Breast epithelium (tissue), 4 donors: ENCODE results near the gene SLC5A10. TPM values are rescaled to one million over a fixed set of nuclear protein-coding genes. Genes with fewer than 3 reads are reported as not detected.

Experiments
- DNase-seq, 2 donors: peaks; one replicate each; pipeline ENCODE4 v3.0.0-alpha.2; 2019; ENCODE audit warnings: low spot score in 2 of 2
- H3K27ac ChIP-seq, 2 donors: fragments of 200-600 bp; sonication (generic) in 1 of 2; one replicate each; pipeline ENCODE4 v1.5.1; 2016 to 2019; ENCODE audit warnings: mild to moderate bottlenecking in 1 of 2
- H3K27me3 ChIP-seq, 2 donors: fragments of 200-600 bp; sonication (generic) in 1 of 2; one replicate each; pipeline versions ENCODE4 v1.5.1 to v1.6.0; 2017 to 2019; ENCODE audit warnings: control low read depth in 1 of 2, mild to moderate bottlenecking in 1 of 2
- H3K36me3 ChIP-seq: fragments of 200-600 bp; one replicate; pipeline ENCODE4 v1.5.1; 2019
- H3K4me1 ChIP-seq, 2 donors: fragments of 200-600 bp; sonication (generic); one replicate each; pipeline ENCODE4 v1.5.1; 2016 to 2019; ENCODE audit warnings: control low read depth in 1 of 2
- H3K4me3 ChIP-seq, 3 donors: fragments of 200-600 bp; sonication (generic); 1 replicate in 2 of 3; 2 replicates in 1 of 3; pipeline ENCODE4 v1.5.1; 2016 to 2019; ENCODE audit warnings: mild to moderate bottlenecking in 3 of 3, moderate library complexity in 2 of 3
- H3K9me3 ChIP-seq, 2 donors: fragments of 200-600 bp; sonication (generic) in 1 of 2; one replicate each; pipeline ENCODE4 v1.5.1; 2016 to 2019; ENCODE audit warnings: control low read depth in 1 of 2
- CTCF ChIP-seq, 3 donors: fragments of 450-650 bp; IDR thresholded peaks; one replicate each; pipeline ENCODE4 v1.5.1; 2016 to 2017; ENCODE audit warnings: antibody characterized with exemption in 3 of 3, mild to moderate bottlenecking in 3 of 3, moderate library complexity in 3 of 3
- POLR2A ChIP-seq: fragments of 450-650 bp; IDR thresholded peaks from one replicate; pipeline ENCODE4 v1.6.1; 2016; ENCODE audit warnings: antibody characterized with exemption, mild to moderate bottlenecking, moderate library complexity
- POLR2AphosphoS5 ChIP-seq, 3 donors: sonication (generic); formaldehyde crosslinking; IDR thresholded peaks; one replicate each; pipeline ENCODE4 v1.6.1; 2017; ENCODE audit warnings: antibody characterized with exemption in 3 of 3
- intact Hi-C: fragments of 100-400 bp; cut with DNase I; formaldehyde crosslinking; loops from one replicate; pipeline ENCODE4 v1.15.1; 2023; ENCODE audit warnings: low total_unique reads
- total RNA-seq, 3 donors: library from RNA; depleted of rRNA; stranded (reverse); fragments of >200 nt; gene quantifications; one replicate each; pipeline ENCODE4 v1.1.0, GENCODE V29; 2016

The SLC5A10 gene
- total RNA-seq, 3 donors from 2014 or later, result 0.29 TPM; not detected in 2

DNA sequence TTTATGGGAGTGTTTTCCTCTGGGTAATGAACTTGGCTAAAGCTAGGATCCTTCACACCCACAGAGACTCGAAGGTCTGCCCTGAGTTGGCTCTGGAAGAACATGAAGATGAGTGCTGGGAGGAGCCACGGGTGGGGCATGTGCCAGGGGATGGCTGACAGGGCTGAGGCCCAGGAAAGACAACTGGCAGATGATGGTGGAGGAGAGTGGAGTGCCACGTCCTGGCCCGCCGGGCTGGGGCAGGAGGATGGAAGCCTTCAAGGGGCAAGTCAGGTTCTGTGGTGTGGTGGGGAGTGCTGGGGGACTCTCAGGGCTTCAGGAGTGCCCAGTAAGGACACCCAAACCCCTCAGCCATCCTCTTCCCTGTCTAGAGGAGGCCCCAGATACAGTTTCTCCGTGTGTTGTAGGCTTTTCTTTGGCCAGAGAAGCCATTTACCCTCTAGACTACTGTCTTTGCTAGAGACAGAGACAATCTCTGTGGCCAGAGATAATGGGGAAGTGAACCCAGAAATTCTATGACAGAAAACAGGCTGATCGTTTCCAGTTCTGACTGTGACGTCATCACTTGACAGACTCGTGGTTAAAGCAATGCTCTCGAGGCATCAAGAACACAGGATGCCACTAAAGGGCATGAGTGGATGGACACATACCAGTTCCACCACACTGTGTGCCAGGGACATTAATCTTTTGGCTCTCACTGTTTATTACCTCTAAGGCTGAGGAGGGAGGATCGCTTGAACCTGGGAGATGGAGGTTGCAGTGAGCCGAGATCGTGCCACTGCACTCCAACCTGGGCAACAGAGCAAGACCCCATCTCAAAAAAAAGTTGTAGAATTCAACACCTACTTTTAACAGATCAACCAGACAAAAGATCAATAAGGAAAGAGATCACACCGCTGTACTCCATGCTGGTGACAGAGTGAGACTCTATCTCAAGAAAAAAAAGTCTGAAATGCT is 18.6 kb upstream of the SLC5A10 start:
- Histone ChIP-seq H3K9me3 (no peaks in the 10 kb centered on the region), H3K27ac (no peak overlapping the region), H3K4me1 (no peaks in the 10 kb centered on the region), H3K4me3 (no peak overlapping the region), H3K36me3 (peaks cover 4% of the 10 kb centered on the region), H3K27me3 (no peaks in the 10 kb centered on the region)
- intact Hi-C loops, result no loop called here
- TF ChIP-seq CTCF (IDR thresholded peaks at IDR 0.05) (no peak), POLR2A (no peak), POLR2AphosphoS5 (IDR thresholded peaks at IDR 0.05) (no peak)
- DNase-seq, result no peak

- Histone ChIP-seq H3K9me3 (no peaks in the 10 kb centered on the region), H3K36me3 (no peaks in the 10 kb centered on the region), H3K4me3 (no peak overlapping the region), H3K4me1 (no peaks in the 10 kb centered on the region), H3K27ac (no peak overlapping the region), H3K27me3 (no peaks in the 10 kb centered on the region)
- TF ChIP-seq POLR2A, result no peak
- no peak for TF ChIP-seq CTCF (IDR thresholded peaks at IDR 0.05)
- no peak for TF ChIP-seq POLR2AphosphoS5 (IDR thresholded peaks at IDR 0.05)
- intact Hi-C loops, result no loop called here
- no peak for DNase-seq
Observed at GRCh38 chr17:18937981-18938691, 13.8 kb upstream of the SLC5A10 start.

- H3K4me3 ChIP-seq, result no peak overlapping the region
- H3K36me3 ChIP-seq, result no peaks in the 10 kb centered on the region
- H3K9me3 ChIP-seq, result no peaks in the 10 kb centered on the region
- DNase-seq, result no peak
- intact Hi-C loops, result no loop called here
- TF ChIP-seq POLR2A (no peak), CTCF (IDR thresholded peaks at IDR 0.05) (no peak), POLR2AphosphoS5 (IDR thresholded peaks at IDR 0.05) (no peak)
- H3K4me1 ChIP-seq, result no peaks in the 10 kb centered on the region
- no peak overlapping the region for H3K27ac ChIP-seq
- no peaks in the 10 kb centered on the region for H3K27me3 ChIP-seq
Observed at GRCh38 chr17:18938692-18939023, 13.3 kb upstream of the SLC5A10 start.

DNA sequence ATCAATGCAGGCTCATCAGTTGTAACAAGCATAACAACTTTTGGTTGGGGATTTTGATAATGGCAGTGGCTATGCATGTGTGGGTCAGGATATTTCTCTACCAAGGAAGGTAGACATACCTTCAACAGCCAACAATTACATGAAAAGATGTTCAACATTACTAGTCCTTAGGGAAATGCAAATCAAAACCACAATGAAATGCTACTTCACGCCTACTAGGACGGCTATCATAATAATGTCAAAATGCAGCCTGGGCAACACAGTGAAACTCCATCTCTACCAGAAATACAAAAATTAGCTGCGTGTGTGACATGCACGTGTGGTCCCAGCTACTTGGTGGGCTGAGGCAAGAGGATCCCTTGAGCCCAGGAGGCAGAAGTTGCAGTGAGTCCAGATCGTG is 7.3 kb upstream of the SLC5A10 start:
- H3K4me1 ChIP-seq, result no peaks in the 10 kb centered on the region
- no peak overlapping the region for H3K27ac ChIP-seq
- intact Hi-C loops, result no loop called here
- TF ChIP-seq CTCF (IDR thresholded peaks at IDR 0.05), result no peak
- no peak for TF ChIP-seq POLR2A
- TF ChIP-seq POLR2AphosphoS5 (IDR thresholded peaks at IDR 0.05), result no peak
- H3K36me3 ChIP-seq, result no peaks in the 10 kb centered on the region
- H3K4me3 ChIP-seq, result no peak overlapping the region
- H3K9me3 ChIP-seq, result no peaks in the 10 kb centered on the region
- H3K27me3 ChIP-seq, result peaks cover 0 to 15% of the 10 kb centered on the region in 2 donors
- no peak for DNase-seq

GRCh38 chr17:18946536-18946935 is 5.4 kb upstream of the SLC5A10 start:
- Histone ChIP-seq H3K4me1 (no peaks in the 10 kb centered on the region), H3K4me3 (no peak overlapping the region), H3K27me3 (peaks cover 0 to 15% of the 10 kb centered on the region in 2 donors), H3K9me3 (no peaks in the 10 kb centered on the region), H3K36me3 (no peaks in the 10 kb centered on the region), H3K27ac (no peak overlapping the region)
- DNase-seq, result no peak
- TF ChIP-seq POLR2A (no peak), POLR2AphosphoS5 (IDR thresholded peaks at IDR 0.05) (no peak), CTCF (IDR thresholded peaks at IDR 0.05) (no peak)
- intact Hi-C loops, result no loop called here
